Mononuclear cell (primary cell): ENCODE measurements around the gene EIF5A. TPM values are rescaled to one million over a fixed set of nuclear protein-coding genes. Genes with fewer than 3 reads are reported as not detected.

Source experiments
- H3K27me3 ChIP-seq: 2 replicates; pipeline ENCODE4 v1.6.0; 2011; ENCODE audit warnings: low read length, control low read depth; ENCODE audit not compliant: insufficient read depth
- H3K4me1 ChIP-seq: 2 replicates; pipeline ENCODE4 v1.5.1; 2011; ENCODE audit warnings: mild to moderate bottlenecking, low read length, control low read depth; ENCODE audit not compliant: insufficient read depth
- H3K4me3 ChIP-seq: 2 replicates; pipeline ENCODE4 v1.5.1; 2011; ENCODE audit warnings: mild to moderate bottlenecking, low read length, moderate library complexity
- H3K9me3 ChIP-seq: 2 replicates; pipeline ENCODE4 v1.5.1; 2011; ENCODE audit warnings: low read depth, mild to moderate bottlenecking, control low read depth, low read length
- total RNA-seq: library from RNA; depleted of rRNA; stranded (reverse); fragments of >200 nt; gene quantifications from one replicate; pipeline ENCODE4 v1.2.3, GENCODE V29; 2012

The EIF5A gene
- total RNA-seq, 1 donor: 340 TPM

- no peaks in the 10 kb centered on the region for H3K27me3 ChIP-seq
- H3K4me3 ChIP-seq: no peak overlapping the region
- peaks cover 21% of the 10 kb centered on the region for H3K4me1 ChIP-seq
- no peaks in the 10 kb centered on the region for H3K9me3 ChIP-seq
These were observed 40.4 kb downstream of the EIF5A start for GRCh38 chr17:7347630-7348477.

- H3K9me3 ChIP-seq: no peaks in the 10 kb centered on the region
- H3K4me3 ChIP-seq: no peak overlapping the region
- peaks cover 29% of the 10 kb centered on the region for H3K4me1 ChIP-seq
- no peaks in the 10 kb centered on the region for H3K27me3 ChIP-seq
These were observed 41.2 kb downstream of the EIF5A start for GRCh38 chr17:7348478-7349242.

- Histone ChIP-seq H3K9me3 (no peaks in the 10 kb centered on the region), H3K4me3 (peak within 1 kb of the TSS; percentile 59), H3K4me1 (peaks cover 40% of the 10 kb centered on the region), H3K27me3 (no peaks in the 10 kb centered on the region)
These were observed 44.5 kb downstream of the EIF5A start, which contains the start of gene KCTD11 for GRCh38 chr17:7351665-7352502. TSS of gene KCTD11 (plus strand) at chr17:7352162.

GRCh38 chr17:7352503-7352889 is 45.1 kb downstream of the EIF5A start:
- Histone ChIP-seq H3K4me3 (peak overlapping the region; percentile 59), H3K9me3 (no peaks in the 10 kb centered on the region), H3K4me1 (peaks cover 40% of the 10 kb centered on the region), H3K27me3 (no peaks in the 10 kb centered on the region)

GRCh38 chr17:7352910-7353635 is 45.6 kb downstream of the EIF5A start:
- no peak overlapping the region for H3K4me3 ChIP-seq
- no peaks in the 10 kb centered on the region for H3K27me3 ChIP-seq
- no peaks in the 10 kb centered on the region for H3K9me3 ChIP-seq
- peaks cover 40% of the 10 kb centered on the region for H3K4me1 ChIP-seq

- H3K9me3 ChIP-seq: no peaks in the 10 kb centered on the region
- H3K4me1 ChIP-seq: peaks cover 40% of the 10 kb centered on the region
- H3K4me3 ChIP-seq: no peak overlapping the region
- no peaks in the 10 kb centered on the region for H3K27me3 ChIP-seq
These were observed 46.9 kb downstream of the EIF5A start for GRCh38 chr17:7354262-7354843.

GRCh38 chr17:7355053-7355452 is 47.6 kb downstream of the EIF5A start, which contains the start of gene TMEM95:
TSS of gene TMEM95 (plus strand) at chr17:7355156. CDS start at chr17:7355205, 49 bp downstream.
- Histone ChIP-seq H3K27me3 (no peaks in the 10 kb centered on the region), H3K9me3 (no peaks in the 10 kb centered on the region), H3K4me3 (no peak within 1 kb of the TSS), H3K4me1 (peaks cover 40% of the 10 kb centered on the region)

GRCh38 chr17:7355573-7355972 is 48.1 kb downstream of the EIF5A start:
- Histone ChIP-seq H3K27me3 (no peaks in the 10 kb centered on the region), H3K4me3 (no peak overlapping the region), H3K9me3 (no peaks in the 10 kb centered on the region), H3K4me1 (peaks cover 37% of the 10 kb centered on the region)

GRCh38 chr17:7356072-7356549 is 48.7 kb downstream of the EIF5A start:
- Histone ChIP-seq H3K4me3 (no peak overlapping the region), H3K27me3 (no peaks in the 10 kb centered on the region), H3K4me1 (peaks cover 31% of the 10 kb centered on the region), H3K9me3 (no peaks in the 10 kb centered on the region)

GRCh38 chr17:7356756-7357155 is 49.3 kb downstream of the EIF5A start:
- H3K4me3 ChIP-seq: no peak overlapping the region
- peaks cover 28% of the 10 kb centered on the region for H3K4me1 ChIP-seq
- H3K27me3 ChIP-seq: no peaks in the 10 kb centered on the region
- H3K9me3 ChIP-seq: no peaks in the 10 kb centered on the region

GRCh38 chr17:7357381-7357780 is 50.0 kb downstream of the EIF5A start:
- peaks cover 24% of the 10 kb centered on the region for H3K4me1 ChIP-seq
- no peak overlapping the region for H3K4me3 ChIP-seq
- no peaks in the 10 kb centered on the region for H3K9me3 ChIP-seq
- no peaks in the 10 kb centered on the region for H3K27me3 ChIP-seq

- Histone ChIP-seq H3K9me3 (no peaks in the 10 kb centered on the region), H3K27me3 (no peaks in the 10 kb centered on the region), H3K4me3 (no peak overlapping the region), H3K4me1 (no peaks in the 10 kb centered on the region)
These were observed 54.5 kb downstream of the EIF5A start for GRCh38 chr17:7361906-7362305.
